GM23248 (cell line): Measurements from ENCODE around the gene PZP. TPM values are rescaled to one million over a fixed set of nuclear protein-coding genes. Genes with fewer than 3 reads are reported as not detected.
"Not testable (repeated sequence)": the region's sequence is repeated elsewhere in the genome, so short reads cannot be mapped to it uniquely, and the experiment has no call there.

Source experiments
- DNase-seq: peaks from one replicate; pipeline ENCODE4 v3.0.0-alpha.2; 2015
- H2AFZ ChIP-seq: fragments of 200-600 bp; sonication (generic); 2 replicates; pipeline ENCODE4 v1.6.1; 2016; ENCODE audit warnings: antibody characterized with exemption
- H3F3A ChIP-seq: fragments of 200-600 bp; sonication (generic); 2 replicates; pipeline ENCODE4 v1.6.1; 2016; ENCODE audit warnings: mild to moderate bottlenecking, antibody characterized with exemption, mixed run types; ENCODE audit not compliant: insufficient read depth
- H3K27ac ChIP-seq: fragments of 200-600 bp; sonication (generic); 2 replicates; pipeline ENCODE4 v1.5.1; 2016; ENCODE audit warnings: mild to moderate bottlenecking
- H3K27me3 ChIP-seq: fragments of 200-600 bp; sonication (generic); replicated peaks from 2 replicates; pipeline ENCODE4 v1.6.1; 2016; ENCODE audit warnings: mild to moderate bottlenecking; ENCODE audit not compliant: insufficient read depth
- H3K36me3 ChIP-seq: fragments of 200-600 bp; sonication (generic); 2 replicates; pipeline ENCODE4 v1.6.1; 2016; ENCODE audit warnings: low read depth, mild to moderate bottlenecking
- H3K4me1 ChIP-seq: fragments of 200-600 bp; sonication (generic); 2 replicates; pipeline ENCODE4 v1.6.1; 2016; ENCODE audit warnings: mild to moderate bottlenecking; ENCODE audit not compliant: insufficient read depth
- H3K4me2 ChIP-seq: fragments of 200-600 bp; sonication (generic); one replicate; pipeline ENCODE4 v1.6.1; 2016; ENCODE audit warnings: mild to moderate bottlenecking; ENCODE audit not compliant: unreplicated experiment
- H3K4me3 ChIP-seq: fragments of 200-600 bp; sonication (generic); 2 replicates; pipeline ENCODE4 v1.5.1; 2016; ENCODE audit warnings: mild to moderate bottlenecking
- H3K79me2 ChIP-seq: fragments of 200-600 bp; sonication (generic); 2 replicates; pipeline ENCODE4 v1.6.1; 2016; ENCODE audit warnings: mild to moderate bottlenecking; ENCODE audit not compliant: insufficient read depth
- H3K9ac ChIP-seq: fragments of 200-600 bp; sonication (generic); 2 replicates; pipeline ENCODE4 v1.6.1; 2016; ENCODE audit warnings: mild to moderate bottlenecking
- H3K9me2 ChIP-seq: fragments of 200-600 bp; sonication (generic); 2 replicates; pipeline ENCODE4 v1.6.1; 2016; ENCODE audit warnings: mixed run types, mild to moderate bottlenecking, moderate library complexity; ENCODE audit not compliant: insufficient read depth
- H3K9me3 ChIP-seq: fragments of 200-600 bp; sonication (generic); one replicate; pipeline ENCODE4 v1.6.1; 2017; ENCODE audit warnings: low read depth
- H4K20me1 ChIP-seq: fragments of 200-600 bp; sonication (generic); 2 replicates; pipeline ENCODE4 v1.6.0; 2016; ENCODE audit not compliant: insufficient read depth
- EZH2 ChIP-seq: fragments of 200-600 bp; sonication (generic); IDR thresholded peaks from 2 replicates; pipeline ENCODE4 v1.6.1; 2018; ENCODE audit warnings: antibody characterized with exemption, mild to moderate bottlenecking; ENCODE audit not compliant: insufficient read depth, poor library complexity, severe bottlenecking
- EZH2phosphoT487 ChIP-seq: fragments of 200-600 bp; sonication (generic); IDR thresholded peaks from 2 replicates; pipeline ENCODE4 v1.6.1; 2018; ENCODE audit warnings: antibody characterized with exemption, moderate library complexity, mild to moderate bottlenecking, low read depth; ENCODE audit not compliant: insufficient read depth
- WGBS, 2 experiments: methylation state at CpG; one replicate each; pipeline ENCODE4 v1.1.6; 2015 to 2017; ENCODE audit warnings: low lambda C conversion rate in 2 of 2, low coverage in 1 of 2; ENCODE audit errors: missing lambda C conversion rate in 2 of 2; 5-methylcytosine and 5-hydroxymethylcytosine counted together
- in situ Hi-C: fragments of 300-500 bp; cut with MboI; formaldehyde crosslinking; loops from 2 replicates; pipeline ENCODE4 v1.15.0; 2020
- polyA plus RNA-seq: library from polyadenylated mRNA; unstranded; fragments of >200 nt; fragmentation: Nextera tagmentation; extraction: Ambion mirVana; gene quantifications from 2 replicates; pipeline ENCODE4 v1.2.1, GENCODE V29; 2016
- total RNA-seq: library from RNA; depleted of rRNA; stranded (reverse); fragments of >200 nt; shearing (Covaris generic); gene quantifications from 2 replicates; pipeline ENCODE4 v1.2.3, GENCODE V29; 2014

PZP gene
- total and polyA plus RNA-seq, 2 experiments from 2014 or later: not detected

- Histone ChIP-seq H3K9me3 (no peaks in the 10 kb centered on the region), H3K4me2 (no peak overlapping the region), H3K9ac (no peak overlapping the region), H3K4me3 (no peak overlapping the region), H4K20me1 (no peaks in the 10 kb centered on the region), H2AFZ (no peak overlapping the region), H3K9me2 (no peaks in the 10 kb centered on the region), H3K4me1 (no peaks in the 10 kb centered on the region), H3F3A (no peaks in the 10 kb centered on the region), H3K36me3 (no peaks in the 10 kb centered on the region), H3K27ac (no peak overlapping the region), H3K79me2 (no peaks in the 10 kb centered on the region), H3K27me3 (no peaks in the 10 kb centered on the region)
- WGBS, 2 experiments: 11 to 16% methylated on average over 2 of the region's 2 CpGs
- TF ChIP-seq EZH2phosphoT487 (no peak), EZH2 (no peak)
- no peak for DNase-seq
- in situ Hi-C loops: no loop called here
These were observed 65.1 kb downstream of the PZP start for GRCh38 chr12:9143137-9143536.

- H3K4me1 ChIP-seq, H3K79me2 ChIP-seq, H3F3A ChIP-seq, H3K9me2 ChIP-seq, DNase-seq, H4K20me1 ChIP-seq, H3K9ac ChIP-seq, H3K4me3 ChIP-seq, H3K27ac ChIP-seq, H3K9me3 ChIP-seq, in situ Hi-C loops, H3K27me3 ChIP-seq, H2AFZ ChIP-seq, H3K4me2 ChIP-seq, H3K36me3 ChIP-seq: not testable (repeated sequence)
- 9 to 22% methylated on average over 2 of the region's 2 CpGs for WGBS, 2 experiments
These were observed 68.5 kb downstream of the PZP start for GRCh38 chr12:9139588-9140290.

- WGBS, 2 experiments: 36 to 40% methylated on average over 5 of the region's 5 CpGs
- H3K9me3 ChIP-seq: no peaks in the 10 kb centered on the region
- H3K36me3 ChIP-seq: no peaks in the 10 kb centered on the region
- H3K4me3 ChIP-seq: no peak overlapping the region
- DNase-seq: no peak
- no peaks in the 10 kb centered on the region for H3K79me2 ChIP-seq
- H3K9ac ChIP-seq: no peak overlapping the region
- no peaks in the 10 kb centered on the region for H3K9me2 ChIP-seq
- in situ Hi-C loops: no loop called here
- no peak overlapping the region for H3K27ac ChIP-seq
- no peaks in the 10 kb centered on the region for H3K4me1 ChIP-seq
- TF ChIP-seq EZH2 (no peak), EZH2phosphoT487 (no peak)
- no peak overlapping the region for H3K4me2 ChIP-seq
- no peak overlapping the region for H2AFZ ChIP-seq
- H3K27me3 ChIP-seq: no peaks in the 10 kb centered on the region
- H3F3A ChIP-seq: no peaks in the 10 kb centered on the region
- H4K20me1 ChIP-seq: no peaks in the 10 kb centered on the region
These were observed 72.3 kb downstream of the PZP start for GRCh38 chr12:9135903-9136310.

GRCh38 chr12:9134981-9135628 lies 73.1 kb downstream of the PZP start:
- no peak overlapping the region for H3K4me2 ChIP-seq
- in situ Hi-C loops: no loop called here
- TF ChIP-seq EZH2phosphoT487 (no peak), EZH2 (no peak)
- H3K9me3 ChIP-seq: no peaks in the 10 kb centered on the region
- H3K9ac ChIP-seq: no peak overlapping the region
- no peak overlapping the region for H3K4me3 ChIP-seq
- no peaks in the 10 kb centered on the region for H3F3A ChIP-seq
- DNase-seq: no peak
- no peaks in the 10 kb centered on the region for H3K36me3 ChIP-seq
- no peaks in the 10 kb centered on the region for H3K9me2 ChIP-seq
- no peaks in the 10 kb centered on the region for H4K20me1 ChIP-seq
- H3K4me1 ChIP-seq: no peaks in the 10 kb centered on the region
- no peaks in the 10 kb centered on the region for H3K27me3 ChIP-seq
- 57 to 61% methylated on average over 16 of the region's 16 CpGs for WGBS, 2 experiments
- no peak overlapping the region for H2AFZ ChIP-seq
- H3K27ac ChIP-seq: no peak overlapping the region
- H3K79me2 ChIP-seq: no peaks in the 10 kb centered on the region
